ENCODE data around the gene HOXA13.
A peak's percentile ranks its signal among the peaks of the same experiment; 100 is the strongest.

HOXA13 gene

GRCh38 chr7:27159266-27160144 lies 40.4 kb downstream of the HOXA13 start:
- WGBS (ENCODE audit: extremely low coverage, insufficient coverage, low lambda C conversion rate) = no CpG with 5 or more reads among the region's 27 CpGs
- H3K4me2 ChIP-seq (ENCODE audit: low read length) = no peak overlapping the region
- no peak overlapping the region for H4K5ac ChIP-seq (ENCODE audit: low read length)
- H3K4me1 ChIP-seq (ENCODE audit: control insufficient read depth, low read depth, low read length) = no peaks in the 10 kb centered on the region
- H2BK120ac ChIP-seq (ENCODE audit: low read depth, low read length) = no peak overlapping the region
- H3K27ac ChIP-seq (ENCODE audit: low read depth, low read length) = no peak overlapping the region
- H3K27me3 ChIP-seq (ENCODE audit: insufficient read depth, low read length, poor library complexity) = peaks cover 89% of the 10 kb centered on the region
- H3K4me3 ChIP-seq (ENCODE audit: low read length) = no peak overlapping the region
- DNase-seq = no peak
- no peak overlapping the region for H3K4ac ChIP-seq (ENCODE audit: low read depth, low read length)
- H3K56ac ChIP-seq (ENCODE audit: low read length) = no peak overlapping the region
- H3K79me2 ChIP-seq (ENCODE audit: control insufficient read depth, insufficient read depth, low read length) = no peaks in the 10 kb centered on the region
- no peak overlapping the region for H3K18ac ChIP-seq (ENCODE audit: low read length)
- H4K8ac ChIP-seq (ENCODE audit: low read depth, low read length) = no peak overlapping the region
- no peak overlapping the region for H2BK15ac ChIP-seq (replicated peaks; ENCODE audit: low read depth)
- H2BK5ac ChIP-seq (ENCODE audit: low read length) = no peak overlapping the region
- H3K23ac ChIP-seq (ENCODE audit: low read length) = no peak overlapping the region
- no peak overlapping the region for H2AK5ac ChIP-seq (ENCODE audit: low read length)
- no peak overlapping the region for H3K9ac ChIP-seq (ENCODE audit: low read length)
- no peaks in the 10 kb centered on the region for H3K36me3 ChIP-seq (ENCODE audit: control insufficient read depth, insufficient read depth, low read length)
- H3K79me1 ChIP-seq (ENCODE audit: low read length) = no peaks in the 10 kb centered on the region

- H3K4ac ChIP-seq (ENCODE audit: low read depth, low read length) = no peak overlapping the region
- H3K9ac ChIP-seq (ENCODE audit: low read length) = no peak overlapping the region
- no peak overlapping the region for H4K5ac ChIP-seq (ENCODE audit: low read length)
- no peak overlapping the region for H3K18ac ChIP-seq (ENCODE audit: low read length)
- no peak overlapping the region for H2BK15ac ChIP-seq (replicated peaks; ENCODE audit: low read depth)
- no peak for DNase-seq
- no peak overlapping the region for H4K8ac ChIP-seq (ENCODE audit: low read depth, low read length)
- no peaks in the 10 kb centered on the region for H3K36me3 ChIP-seq (ENCODE audit: control insufficient read depth, insufficient read depth, low read length)
- H3K56ac ChIP-seq (ENCODE audit: low read length) = no peak overlapping the region
- H3K4me1 ChIP-seq (ENCODE audit: control insufficient read depth, low read depth, low read length) = no peaks in the 10 kb centered on the region
- no peak overlapping the region for H3K4me3 ChIP-seq (ENCODE audit: low read length)
- no CpG with 5 or more reads among the region's 35 CpGs for WGBS (ENCODE audit: extremely low coverage, insufficient coverage, low lambda C conversion rate)
- H3K27me3 ChIP-seq (ENCODE audit: insufficient read depth, low read length, poor library complexity) = peaks cover 90% of the 10 kb centered on the region
- no peak overlapping the region for H2AK5ac ChIP-seq (ENCODE audit: low read length)
- H2BK5ac ChIP-seq (ENCODE audit: low read length) = no peak overlapping the region
- H3K23ac ChIP-seq (ENCODE audit: low read length) = no peak overlapping the region
- H3K79me2 ChIP-seq (ENCODE audit: control insufficient read depth, insufficient read depth, low read length) = no peaks in the 10 kb centered on the region
- no peaks in the 10 kb centered on the region for H3K79me1 ChIP-seq (ENCODE audit: low read length)
- no peak overlapping the region for H3K27ac ChIP-seq (ENCODE audit: low read depth, low read length)
- no peak overlapping the region for H3K4me2 ChIP-seq (ENCODE audit: low read length)
- no peak overlapping the region for H2BK120ac ChIP-seq (ENCODE audit: low read depth, low read length)
These were observed 41.2 kb downstream of the HOXA13 start for GRCh38 chr7:27158436-27159265.

GRCh38 chr7:27157702-27158431 lies 42.0 kb downstream of the HOXA13 start:
- Histone ChIP-seq H3K56ac (ENCODE audit: low read length) (no peak overlapping the region), H3K4me3 (ENCODE audit: low read length) (no peak overlapping the region), H3K79me1 (ENCODE audit: low read length) (no peaks in the 10 kb centered on the region), H4K5ac (ENCODE audit: low read length) (no peak overlapping the region), H3K23ac (ENCODE audit: low read length) (peak overlapping the region; percentile 66), H3K27me3 (ENCODE audit: insufficient read depth, low read length, poor library complexity) (peaks cover 91% of the 10 kb centered on the region), H3K79me2 (ENCODE audit: control insufficient read depth, insufficient read depth, low read length) (no peaks in the 10 kb centered on the region), H2BK5ac (ENCODE audit: low read length) (no peak overlapping the region), H3K36me3 (ENCODE audit: control insufficient read depth, insufficient read depth, low read length) (no peaks in the 10 kb centered on the region), H4K8ac (ENCODE audit: low read depth, low read length) (no peak overlapping the region), H3K4me2 (ENCODE audit: low read length) (no peak overlapping the region), H3K4me1 (ENCODE audit: control insufficient read depth, low read depth, low read length) (no peaks in the 10 kb centered on the region), H2AK5ac (ENCODE audit: low read length) (no peak overlapping the region), H3K9ac (ENCODE audit: low read length) (no peak overlapping the region), H3K18ac (ENCODE audit: low read length) (no peak overlapping the region), H3K27ac (ENCODE audit: low read depth, low read length) (no peak overlapping the region), H2BK15ac (replicated peaks; ENCODE audit: low read depth) (no peak overlapping the region), H2BK120ac (ENCODE audit: low read depth, low read length) (no peak overlapping the region), H3K4ac (ENCODE audit: low read depth, low read length) (no peak overlapping the region)
- WGBS (ENCODE audit: extremely low coverage, insufficient coverage, low lambda C conversion rate) = no CpG with 5 or more reads among the region's 30 CpGs
- DNase-seq = no peak

- Histone ChIP-seq H3K4ac (ENCODE audit: low read depth, low read length) (no peak overlapping the region), H3K9ac (ENCODE audit: low read length) (no peak overlapping the region), H3K4me2 (ENCODE audit: low read length) (no peak overlapping the region), H3K23ac (ENCODE audit: low read length) (peak overlapping the region; percentile 66), H3K27me3 (ENCODE audit: insufficient read depth, low read length, poor library complexity) (peaks cover 92% of the 10 kb centered on the region), H3K4me1 (ENCODE audit: control insufficient read depth, low read depth, low read length) (no peaks in the 10 kb centered on the region), H2BK5ac (ENCODE audit: low read length) (no peak overlapping the region), H3K79me2 (ENCODE audit: control insufficient read depth, insufficient read depth, low read length) (no peaks in the 10 kb centered on the region), H2BK120ac (ENCODE audit: low read depth, low read length) (no peak overlapping the region), H4K5ac (ENCODE audit: low read length) (no peak overlapping the region), H3K56ac (ENCODE audit: low read length) (no peak overlapping the region), H3K18ac (ENCODE audit: low read length) (no peak overlapping the region), H3K36me3 (ENCODE audit: control insufficient read depth, insufficient read depth, low read length) (no peaks in the 10 kb centered on the region), H4K8ac (ENCODE audit: low read depth, low read length) (no peak overlapping the region), H3K79me1 (ENCODE audit: low read length) (no peaks in the 10 kb centered on the region), H2AK5ac (ENCODE audit: low read length) (no peak overlapping the region), H2BK15ac (replicated peaks; ENCODE audit: low read depth) (no peak overlapping the region), H3K4me3 (ENCODE audit: low read length) (no peak overlapping the region), H3K27ac (ENCODE audit: low read depth, low read length) (no peak overlapping the region)
- no peak for DNase-seq
- WGBS (ENCODE audit: extremely low coverage, insufficient coverage, low lambda C conversion rate) = no CpG with 5 or more reads among the region's 30 CpGs
These were observed 42.8 kb downstream of the HOXA13 start for GRCh38 chr7:27156916-27157701.

GRCh38 chr7:27156508-27156898 lies 43.4 kb downstream of the HOXA13 start, which contains the start of gene HOXA7:
HOXA7 (minus strand) TSS chr7:27156675; CDS start chr7:27156545, 130 bp downstream.
- no peak for DNase-seq
- H2BK5ac ChIP-seq (ENCODE audit: low read length) = no peak within 1 kb of the TSS
- H3K27me3 ChIP-seq (ENCODE audit: insufficient read depth, low read length, poor library complexity) = peaks cover 92% of the 10 kb centered on the region
- no peak within 1 kb of the TSS for H3K56ac ChIP-seq (ENCODE audit: low read length)
- no peak within 1 kb of the TSS for H3K27ac ChIP-seq (ENCODE audit: low read depth, low read length)
- no peak within 1 kb of the TSS for H2AK5ac ChIP-seq (ENCODE audit: low read length)
- H4K5ac ChIP-seq (ENCODE audit: low read length) = no peak within 1 kb of the TSS
- no peaks in the 10 kb centered on the region for H3K79me2 ChIP-seq (ENCODE audit: control insufficient read depth, insufficient read depth, low read length)
- H3K18ac ChIP-seq (ENCODE audit: low read length) = no peak within 1 kb of the TSS
- H3K4me3 ChIP-seq (ENCODE audit: low read length) = no peak within 1 kb of the TSS
- H3K4me1 ChIP-seq (ENCODE audit: control insufficient read depth, low read depth, low read length) = no peaks in the 10 kb centered on the region
- H2BK120ac ChIP-seq (ENCODE audit: low read depth, low read length) = no peak within 1 kb of the TSS
- no peaks in the 10 kb centered on the region for H3K79me1 ChIP-seq (ENCODE audit: low read length)
- no peak within 1 kb of the TSS for H4K8ac ChIP-seq (ENCODE audit: low read depth, low read length)
- peak within 1 kb of the TSS; percentile 66 for H3K23ac ChIP-seq (ENCODE audit: low read length)
- no peak within 1 kb of the TSS for H3K9ac ChIP-seq (ENCODE audit: low read length)
- H2BK15ac ChIP-seq (replicated peaks; ENCODE audit: low read depth) = no peak within 1 kb of the TSS
- no peaks in the 10 kb centered on the region for H3K36me3 ChIP-seq (ENCODE audit: control insufficient read depth, insufficient read depth, low read length)
- peak within 1 kb of the TSS; percentile 35 for H3K4me2 ChIP-seq (ENCODE audit: low read length)
- H3K4ac ChIP-seq (ENCODE audit: low read depth, low read length) = no peak within 1 kb of the TSS
- WGBS (ENCODE audit: extremely low coverage, insufficient coverage, low lambda C conversion rate) = no CpG with 5 or more reads among the region's 33 CpGs
